Measurements from ENCODE around the gene ST6GALNAC4. TPM values are rescaled to one million over a fixed set of nuclear protein-coding genes. Genes with fewer than 3 reads are reported as not detected.
A peak's percentile ranks its signal among the peaks of the same experiment; 100 is the strongest.

ST6GALNAC4 gene
- total and polyA plus RNA-seq, 10 of the 15 experiments (the other 5 are each of a cell fraction or from before 2014, with no cell fraction given): 4.2 to 63.2 (median 35.2) TPM

DNA sequence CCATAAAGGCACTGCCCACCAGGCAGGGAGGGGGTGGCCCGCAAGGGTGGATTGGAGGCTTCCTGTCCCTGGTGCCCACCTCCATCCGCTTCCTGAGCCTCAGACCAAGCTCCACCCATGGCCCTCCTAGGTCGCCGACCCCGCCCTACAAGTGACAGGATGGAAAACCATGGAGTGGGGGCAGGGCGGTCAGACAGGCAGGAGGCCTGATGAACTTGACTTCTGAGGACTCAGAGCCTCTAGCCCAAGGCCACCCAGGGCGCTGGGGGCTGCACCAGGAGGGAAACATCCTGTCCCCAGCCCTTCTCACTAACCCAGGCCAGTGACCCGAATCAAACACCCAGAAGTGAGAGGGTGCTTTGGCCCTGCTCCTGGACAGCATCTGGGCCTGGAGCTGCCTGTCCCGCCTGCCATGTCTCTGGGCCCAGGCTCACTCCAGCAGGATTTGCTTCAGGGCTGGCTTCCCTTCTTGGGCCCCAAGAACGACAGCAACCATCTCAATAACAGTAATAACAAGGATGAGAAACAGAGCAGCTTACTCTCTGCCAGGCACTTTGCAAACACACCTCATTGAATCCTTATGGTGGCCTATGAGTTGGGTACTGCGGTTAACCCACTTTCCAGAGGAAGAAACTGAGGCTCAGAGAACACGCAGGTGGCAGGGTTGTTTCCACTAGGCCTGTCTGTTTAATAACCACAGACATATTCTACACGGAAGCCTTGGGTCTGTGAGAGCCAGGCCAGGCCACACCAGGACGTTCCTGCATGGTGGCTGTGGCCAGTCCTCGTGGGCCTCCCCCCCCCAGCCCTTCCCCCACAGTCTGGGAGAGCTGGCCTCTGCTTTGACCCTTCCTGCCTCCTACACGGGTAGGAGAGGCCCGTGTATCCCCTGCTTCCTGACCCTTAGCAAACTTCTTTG is 13.0 kb downstream of the ST6GALNAC4 start (continued):
- TF ChIP-seq, protein P1, sequence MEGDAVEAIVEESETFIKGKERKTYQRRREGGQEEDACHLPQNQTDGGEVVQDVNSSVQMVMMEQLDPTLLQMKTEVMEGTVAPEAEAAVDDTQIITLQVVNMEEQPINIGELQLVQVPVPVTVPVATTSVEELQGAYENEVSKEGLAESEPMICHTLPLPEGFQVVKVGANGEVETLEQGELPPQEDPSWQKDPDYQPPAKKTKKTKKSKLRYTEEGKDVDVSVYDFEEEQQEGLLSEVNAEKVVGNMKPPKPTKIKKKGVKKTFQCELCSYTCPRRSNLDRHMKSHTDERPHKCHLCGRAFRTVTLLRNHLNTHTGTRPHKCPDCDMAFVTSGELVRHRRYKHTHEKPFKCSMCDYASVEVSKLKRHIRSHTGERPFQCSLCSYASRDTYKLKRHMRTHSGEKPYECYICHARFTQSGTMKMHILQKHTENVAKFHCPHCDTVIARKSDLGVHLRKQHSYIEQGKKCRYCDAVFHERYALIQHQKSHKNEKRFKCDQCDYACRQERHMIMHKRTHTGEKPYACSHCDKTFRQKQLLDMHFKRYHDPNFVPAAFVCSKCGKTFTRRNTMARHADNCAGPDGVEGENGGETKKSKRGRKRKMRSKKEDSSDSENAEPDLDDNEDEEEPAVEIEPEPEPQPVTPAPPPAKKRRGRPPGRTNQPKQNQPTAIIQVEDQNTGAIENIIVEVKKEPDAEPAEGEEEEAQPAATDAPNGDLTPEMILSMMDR (IDR thresholded peaks at IDR 0.05 in 2 of 3, conservative IDR thresholded peaks at IDR 0.05 in 1 of 3; ENCODE audit: control insufficient read depth in 2 of 3, extremely low read depth in 1 of 3, insufficient read depth in 1 of 3, low read depth in 3 of 3, low read length in 3 of 3): no peak
- TF ChIP-seq ETV6 (conservative IDR thresholded peaks at IDR 0.05 in 1 of 2, IDR thresholded peaks at IDR 0.05 in 1 of 2; ENCODE audit: borderline replicate concordance in 1 of 2, low read depth in 1 of 2) (no peak), ATF7 (IDR thresholded peaks at IDR 0.05; ENCODE audit: low read depth) (peak; percentile 70), CBX3 (IDR thresholded peaks at IDR 0.05; ENCODE audit: borderline replicate concordance, low read depth) (no peak), NR2C2 (IDR thresholded peaks at IDR 0.05; ENCODE audit: borderline replicate concordance, control insufficient read depth, insufficient read length, low read depth) (no peak), SPI1 (IDR thresholded peaks at IDR 0.05; ENCODE audit: borderline replicate concordance, insufficient read depth, low read depth, low read length) (no peak), BMI1 (IDR thresholded peaks at IDR 0.05; ENCODE audit: borderline replicate concordance) (no peak), NRF1 (conservative IDR thresholded peaks at IDR 0.05; ENCODE audit: low read depth, low read length) (no peak), SRF (IDR thresholded peaks at IDR 0.05; ENCODE audit: low read depth in 2 of 2, low read length in 2 of 2) (no peak), NBN (IDR thresholded peaks at IDR 0.05) (peak; percentile 24; the same call in 1 of the 2 replicates), RBBP5 (conservative IDR thresholded peaks at IDR 0.05) (no peak), FOXM1 (IDR thresholded peaks at IDR 0.05; ENCODE audit: low read depth, low read length) (no peak), PAX8 (IDR thresholded peaks at IDR 0.05) (no peak), SP1 (IDR thresholded peaks at IDR 0.05; ENCODE audit: low read depth, low read length) (peak; percentile 40)
- TF ChIP-seq, protein P2, sequence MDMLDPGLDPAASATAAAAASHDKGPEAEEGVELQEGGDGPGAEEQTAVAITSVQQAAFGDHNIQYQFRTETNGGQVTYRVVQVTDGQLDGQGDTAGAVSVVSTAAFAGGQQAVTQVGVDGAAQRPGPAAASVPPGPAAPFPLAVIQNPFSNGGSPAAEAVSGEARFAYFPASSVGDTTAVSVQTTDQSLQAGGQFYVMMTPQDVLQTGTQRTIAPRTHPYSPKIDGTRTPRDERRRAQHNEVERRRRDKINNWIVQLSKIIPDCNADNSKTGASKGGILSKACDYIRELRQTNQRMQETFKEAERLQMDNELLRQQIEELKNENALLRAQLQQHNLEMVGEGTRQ (IDR thresholded peaks at IDR 0.05; ENCODE audit: borderline replicate concordance, low read depth, low read length): no peak
- TF ChIP-seq, protein P3, sequence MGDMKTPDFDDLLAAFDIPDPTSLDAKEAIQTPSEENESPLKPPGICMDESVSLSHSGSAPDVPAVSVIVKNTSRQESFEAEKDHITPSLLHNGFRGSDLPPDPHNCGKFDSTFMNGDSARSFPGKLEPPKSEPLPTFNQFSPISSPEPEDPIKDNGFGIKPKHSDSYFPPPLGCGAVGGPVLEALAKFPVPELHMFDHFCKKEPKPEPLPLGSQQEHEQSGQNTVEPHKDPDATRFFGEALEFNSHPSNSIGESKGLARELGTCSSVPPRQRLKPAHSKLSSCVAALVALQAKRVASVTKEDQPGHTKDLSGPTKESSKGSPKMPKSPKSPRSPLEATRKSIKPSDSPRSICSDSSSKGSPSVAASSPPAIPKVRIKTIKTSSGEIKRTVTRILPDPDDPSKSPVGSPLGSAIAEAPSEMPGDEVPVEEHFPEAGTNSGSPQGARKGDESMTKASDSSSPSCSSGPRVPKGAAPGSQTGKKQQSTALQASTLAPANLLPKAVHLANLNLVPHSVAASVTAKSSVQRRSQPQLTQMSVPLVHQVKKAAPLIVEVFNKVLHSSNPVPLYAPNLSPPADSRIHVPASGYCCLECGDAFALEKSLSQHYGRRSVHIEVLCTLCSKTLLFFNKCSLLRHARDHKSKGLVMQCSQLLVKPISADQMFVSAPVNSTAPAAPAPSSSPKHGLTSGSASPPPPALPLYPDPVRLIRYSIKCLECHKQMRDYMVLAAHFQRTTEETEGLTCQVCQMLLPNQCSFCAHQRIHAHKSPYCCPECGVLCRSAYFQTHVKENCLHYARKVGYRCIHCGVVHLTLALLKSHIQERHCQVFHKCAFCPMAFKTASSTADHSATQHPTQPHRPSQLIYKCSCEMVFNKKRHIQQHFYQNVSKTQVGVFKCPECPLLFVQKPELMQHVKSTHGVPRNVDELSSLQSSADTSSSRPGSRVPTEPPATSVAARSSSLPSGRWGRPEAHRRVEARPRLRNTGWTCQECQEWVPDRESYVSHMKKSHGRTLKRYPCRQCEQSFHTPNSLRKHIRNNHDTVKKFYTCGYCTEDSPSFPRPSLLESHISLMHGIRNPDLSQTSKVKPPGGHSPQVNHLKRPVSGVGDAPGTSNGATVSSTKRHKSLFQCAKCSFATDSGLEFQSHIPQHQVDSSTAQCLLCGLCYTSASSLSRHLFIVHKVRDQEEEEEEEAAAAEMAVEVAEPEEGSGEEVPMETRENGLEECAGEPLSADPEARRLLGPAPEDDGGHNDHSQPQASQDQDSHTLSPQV (IDR thresholded peaks at IDR 0.05): no peak
- TF ChIP-seq, protein P4, sequence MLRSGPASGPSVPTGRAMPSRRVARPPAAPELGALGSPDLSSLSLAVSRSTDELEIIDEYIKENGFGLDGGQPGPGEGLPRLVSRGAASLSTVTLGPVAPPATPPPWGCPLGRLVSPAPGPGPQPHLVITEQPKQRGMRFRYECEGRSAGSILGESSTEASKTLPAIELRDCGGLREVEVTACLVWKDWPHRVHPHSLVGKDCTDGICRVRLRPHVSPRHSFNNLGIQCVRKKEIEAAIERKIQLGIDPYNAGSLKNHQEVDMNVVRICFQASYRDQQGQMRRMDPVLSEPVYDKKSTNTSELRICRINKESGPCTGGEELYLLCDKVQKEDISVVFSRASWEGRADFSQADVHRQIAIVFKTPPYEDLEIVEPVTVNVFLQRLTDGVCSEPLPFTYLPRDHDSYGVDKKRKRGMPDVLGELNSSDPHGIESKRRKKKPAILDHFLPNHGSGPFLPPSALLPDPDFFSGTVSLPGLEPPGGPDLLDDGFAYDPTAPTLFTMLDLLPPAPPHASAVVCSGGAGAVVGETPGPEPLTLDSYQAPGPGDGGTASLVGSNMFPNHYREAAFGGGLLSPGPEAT (IDR thresholded peaks at IDR 0.05; ENCODE audit: low read depth): 0 out of 2 replicates have a peak, but pooled peaks have one; percentile 18
